Measurements from ENCODE around the gene GCLC. TPM values are rescaled to one million over a fixed set of nuclear protein-coding genes. Genes with fewer than 3 reads are reported as not detected.

GCLC gene
- total and polyA plus RNA-seq, 3 experiments from 2014 or later = 18.5 to 37.1 (median 33.3) TPM

GRCh38 chr6:53504512-53504911 is 40.4 kb downstream of the GCLC start:
- Mint-ChIP-seq H3K4me3 (no peak overlapping the region), H3K4me1 (no peaks in the 10 kb centered on the region), H3K36me3 (peaks cover 3 to 86% (median 19%) of the 10 kb centered on the region in 3 donors), H3K9me3 (no peaks in the 10 kb centered on the region), H3K27me3 (no peaks in the 10 kb centered on the region), H3K27ac (no peak overlapping the region)
- DNase-seq = no peak
- Histone ChIP-seq H3K4me1 (ENCODE audit: insufficient read depth, low read length) (no peaks in the 10 kb centered on the region), H3K4me3 (ENCODE audit: low read length) (no peak overlapping the region), H3K27ac (ENCODE audit: low read depth, low read length) (no peak overlapping the region), H3K27me3 (ENCODE audit: insufficient read depth, low read length, poor library complexity, severe bottlenecking) (no peaks in the 10 kb centered on the region), H3K36me3 (ENCODE audit: insufficient read depth, low read length) (no peaks in the 10 kb centered on the region), H3K9me3 (ENCODE audit: low read length) (no peaks in the 10 kb centered on the region)
- POLR2A ChIA-PET = no interaction called here
- CTCF ChIA-PET = interaction anchor here (1.0 to 1.9 kb wide), 2 partner anchors 11 to 221 kb away, joined by 4 read pairs; no protein-coding TSS in a partner anchor

- no peak for DNase-seq
- no peaks in the 10 kb centered on the region for H3K27me3 ChIP-seq (ENCODE audit: insufficient read depth, low read length, poor library complexity, severe bottlenecking)
- no peaks in the 10 kb centered on the region for H3K9me3 ChIP-seq (ENCODE audit: low read length)
- no peak overlapping the region for H3K27ac ChIP-seq (ENCODE audit: low read depth, low read length)
- CTCF ChIA-PET = no interaction called here
- Mint-ChIP-seq H3K4me1 (no peaks in the 10 kb centered on the region), H3K4me3 (no peak overlapping the region), H3K9me3 (no peaks in the 10 kb centered on the region), H3K27ac (peak overlapping the region in 1 of 8 donors; percentile 52), H3K36me3 (peaks cover 7 to 85% (median 18%) of the 10 kb centered on the region in 3 donors), H3K27me3 (no peaks in the 10 kb centered on the region)
- H3K4me3 ChIP-seq (ENCODE audit: low read length) = no peak overlapping the region
- POLR2A ChIA-PET = no interaction called here
- H3K4me1 ChIP-seq (ENCODE audit: insufficient read depth, low read length) = no peaks in the 10 kb centered on the region
- no peaks in the 10 kb centered on the region for H3K36me3 ChIP-seq (ENCODE audit: insufficient read depth, low read length)
These were observed 41.8 kb downstream of the GCLC start for GRCh38 chr6:53503060-53503459.

DNA sequence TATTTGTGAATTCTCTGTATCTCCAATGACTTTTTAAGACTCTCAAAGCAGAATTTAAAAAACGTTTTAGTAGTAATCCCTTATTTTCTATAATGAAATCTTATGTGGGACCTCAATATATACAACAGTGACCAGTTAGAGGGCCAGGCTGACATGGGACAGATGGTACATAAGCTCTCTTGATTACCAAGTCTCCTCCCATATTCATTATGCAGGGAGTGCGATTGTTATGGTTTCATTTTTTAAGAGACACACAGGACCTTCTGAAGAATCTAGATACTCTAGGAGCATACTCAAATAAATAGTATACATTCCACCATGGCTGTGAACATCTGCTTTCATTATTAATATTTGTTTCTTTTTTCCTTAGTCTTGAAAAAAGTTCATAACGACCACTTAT is 43.5 kb downstream of the GCLC start:
- Histone ChIP-seq H3K27ac (ENCODE audit: low read depth, low read length) (no peak overlapping the region), H3K27me3 (ENCODE audit: insufficient read depth, low read length, poor library complexity, severe bottlenecking) (no peaks in the 10 kb centered on the region), H3K4me1 (ENCODE audit: insufficient read depth, low read length) (no peaks in the 10 kb centered on the region), H3K4me3 (ENCODE audit: low read length) (no peak overlapping the region), H3K36me3 (ENCODE audit: insufficient read depth, low read length) (no peaks in the 10 kb centered on the region), H3K9me3 (ENCODE audit: low read length) (no peaks in the 10 kb centered on the region)
- Mint-ChIP-seq H3K36me3 (peaks cover 7 to 80% (median 15%) of the 10 kb centered on the region in 3 donors), H3K4me3 (no peak overlapping the region), H3K4me1 (no peaks in the 10 kb centered on the region), H3K27ac (peak overlapping the region in 1 of 8 donors; percentile 25), H3K27me3 (no peaks in the 10 kb centered on the region), H3K9me3 (no peaks in the 10 kb centered on the region)
- no peak for DNase-seq
- POLR2A ChIA-PET = no interaction called here
- CTCF ChIA-PET = interaction anchor here (0.7 to 1.2 kb wide), 5 partner anchors 8 to 227 kb away, joined by 3 to 4 read pairs (median 3); no protein-coding TSS in a partner anchor

DNA sequence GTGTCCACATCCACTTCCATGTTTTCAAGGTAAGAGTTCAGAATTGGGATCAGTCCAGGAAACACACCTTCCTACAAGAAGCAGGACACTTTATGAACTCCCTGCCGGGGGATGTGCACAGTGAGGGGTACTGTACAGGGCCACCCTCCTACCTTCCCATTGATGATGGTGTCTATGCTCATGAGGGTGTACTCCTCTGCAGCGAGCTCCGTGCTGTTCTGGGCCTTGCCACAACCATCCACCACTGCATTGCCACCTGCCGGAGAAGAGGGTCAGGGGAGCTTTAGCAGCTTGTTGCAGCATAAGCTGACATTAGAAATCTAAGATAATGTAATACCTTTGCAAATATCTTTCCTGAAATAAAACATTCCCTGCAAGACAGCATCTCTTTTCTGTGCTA is 44.8 kb downstream of the GCLC start:
- H3K27me3 ChIP-seq (ENCODE audit: insufficient read depth, low read length, poor library complexity, severe bottlenecking) = no peaks in the 10 kb centered on the region
- no peak overlapping the region for H3K4me3 ChIP-seq (ENCODE audit: low read length)
- CTCF ChIA-PET = interaction anchor here (1.3 kb wide), 1 partner anchor 225 kb away, joined by 4 read pairs; no protein-coding TSS in a partner anchor
- no peaks in the 10 kb centered on the region for H3K9me3 ChIP-seq (ENCODE audit: low read length)
- no peaks in the 10 kb centered on the region for H3K27me3 Mint-ChIP-seq
- DNase-seq = no peak
- H3K9me3 Mint-ChIP-seq = no peaks in the 10 kb centered on the region
- H3K4me1 ChIP-seq (ENCODE audit: insufficient read depth, low read length) = no peaks in the 10 kb centered on the region
- peaks cover 3 to 66% (median 6%) of the 10 kb centered on the region in 3 donors for H3K36me3 Mint-ChIP-seq
- H3K4me3 Mint-ChIP-seq = no peak overlapping the region
- H3K27ac Mint-ChIP-seq = no peak overlapping the region
- POLR2A ChIA-PET = no interaction called here
- H3K4me1 Mint-ChIP-seq = no peaks in the 10 kb centered on the region
- H3K27ac ChIP-seq (ENCODE audit: low read depth, low read length) = no peak overlapping the region
- H3K36me3 ChIP-seq (ENCODE audit: insufficient read depth, low read length) = no peaks in the 10 kb centered on the region

DNA sequence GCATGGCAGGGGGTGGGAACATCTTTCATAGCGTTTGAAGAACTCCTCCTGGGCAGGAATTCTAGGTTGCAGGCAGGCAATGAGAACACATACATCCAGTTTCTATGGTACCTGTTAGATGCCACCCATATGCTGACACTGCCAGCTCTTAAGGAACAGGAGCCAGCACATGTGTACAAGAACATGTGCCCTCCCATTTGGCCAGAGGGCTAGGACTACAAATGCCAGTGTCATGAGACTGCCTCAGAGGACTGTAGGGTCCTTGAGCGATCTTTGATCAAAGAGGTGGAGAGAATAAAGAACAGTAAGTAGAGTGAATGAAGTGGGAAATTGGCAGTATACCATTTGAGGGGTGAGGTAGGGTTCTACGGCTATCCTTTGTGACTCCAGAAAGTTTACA is 45.8 kb downstream of the GCLC start:
- Mint-ChIP-seq H3K27me3 (peaks cover 2 to 4% of the 10 kb centered on the region in 2 donors), H3K4me1 (no peaks in the 10 kb centered on the region), H3K4me3 (no peak overlapping the region), H3K9me3 (no peaks in the 10 kb centered on the region), H3K27ac (no peak overlapping the region), H3K36me3 (peaks cover 3 to 56% (median 6%) of the 10 kb centered on the region in 3 donors)
- DNase-seq = no peak
- H3K4me3 ChIP-seq (ENCODE audit: low read length) = no peak overlapping the region
- no peaks in the 10 kb centered on the region for H3K27me3 ChIP-seq (ENCODE audit: insufficient read depth, low read length, poor library complexity, severe bottlenecking)
- no peaks in the 10 kb centered on the region for H3K9me3 ChIP-seq (ENCODE audit: low read length)
- ChIA-PET POLR2A (no interaction called here), CTCF (interaction anchor here (7.9 kb wide), 1 partner anchor 228 kb away, joined by 107 read pairs; no protein-coding TSS in a partner anchor)
- H3K4me1 ChIP-seq (ENCODE audit: insufficient read depth, low read length) = no peaks in the 10 kb centered on the region
- no peaks in the 10 kb centered on the region for H3K36me3 ChIP-seq (ENCODE audit: insufficient read depth, low read length)
- no peak overlapping the region for H3K27ac ChIP-seq (ENCODE audit: low read depth, low read length)

GRCh38 chr6:53498649-53499048 is 46.3 kb downstream of the GCLC start:
- no peaks in the 10 kb centered on the region for H3K36me3 ChIP-seq (ENCODE audit: insufficient read depth, low read length)
- H3K9me3 ChIP-seq (ENCODE audit: low read length) = no peaks in the 10 kb centered on the region
- H3K9me3 Mint-ChIP-seq = no peaks in the 10 kb centered on the region
- H3K27ac Mint-ChIP-seq = no peak overlapping the region
- POLR2A ChIA-PET = no interaction called here
- peaks cover 3 to 53% (median 3%) of the 10 kb centered on the region in 3 donors for H3K36me3 Mint-ChIP-seq
- no peak overlapping the region for H3K4me3 ChIP-seq (ENCODE audit: low read length)
- H3K27me3 ChIP-seq (ENCODE audit: insufficient read depth, low read length, poor library complexity, severe bottlenecking) = no peaks in the 10 kb centered on the region
- H3K27me3 Mint-ChIP-seq = peaks cover 2 to 4% of the 10 kb centered on the region in 2 donors
- no peak overlapping the region for H3K4me3 Mint-ChIP-seq
- H3K4me1 ChIP-seq (ENCODE audit: insufficient read depth, low read length) = no peaks in the 10 kb centered on the region
- no peak for DNase-seq
- no peak overlapping the region for H3K27ac ChIP-seq (ENCODE audit: low read depth, low read length)
- CTCF ChIA-PET = interaction anchor here (7.9 kb wide), 1 partner anchor 228 kb away, joined by 107 read pairs; no protein-coding TSS in a partner anchor
- H3K4me1 Mint-ChIP-seq = no peaks in the 10 kb centered on the region

- H3K9me3 ChIP-seq (ENCODE audit: low read length) = no peaks in the 10 kb centered on the region
- ChIA-PET CTCF (interaction anchor here (0.7 to 7.9 kb wide), 3 partner anchors 153 to 229 kb away, joined by 3 to 107 read pairs (median 9); no protein-coding TSS in a partner anchor), POLR2A (no interaction called here)
- Mint-ChIP-seq H3K36me3 (peaks cover 2 to 46% (median 3%) of the 10 kb centered on the region in 3 donors), H3K27ac (peak overlapping the region in 1 of 8 donors; percentile 12), H3K9me3 (no peaks in the 10 kb centered on the region), H3K4me1 (peaks cover 0 to 3% (median 0%) of the 10 kb centered on the region in 3 donors), H3K27me3 (peaks cover 4 to 5% of the 10 kb centered on the region in 2 donors), H3K4me3 (no peak overlapping the region)
- no peaks in the 10 kb centered on the region for H3K27me3 ChIP-seq (ENCODE audit: insufficient read depth, low read length, poor library complexity, severe bottlenecking)
- DNase-seq = no peak
- H3K4me3 ChIP-seq (ENCODE audit: low read length) = no peak overlapping the region
- no peak overlapping the region for H3K27ac ChIP-seq (ENCODE audit: low read depth, low read length)
- no peaks in the 10 kb centered on the region for H3K4me1 ChIP-seq (ENCODE audit: insufficient read depth, low read length)
- no peaks in the 10 kb centered on the region for H3K36me3 ChIP-seq (ENCODE audit: insufficient read depth, low read length)
These were observed 47.0 kb downstream of the GCLC start for GRCh38 chr6:53497905-53498304.

GRCh38 chr6:53496797-53497375 is 48.0 kb downstream of the GCLC start:
- H3K27me3 Mint-ChIP-seq = peaks cover 4 to 5% of the 10 kb centered on the region in 2 donors
- Histone ChIP-seq H3K4me1 (ENCODE audit: insufficient read depth, low read length) (no peaks in the 10 kb centered on the region), H3K9me3 (ENCODE audit: low read length) (no peaks in the 10 kb centered on the region), H3K27ac (ENCODE audit: low read depth, low read length) (no peak overlapping the region), H3K36me3 (ENCODE audit: insufficient read depth, low read length) (no peaks in the 10 kb centered on the region), H3K4me3 (ENCODE audit: low read length) (no peak overlapping the region), H3K27me3 (ENCODE audit: insufficient read depth, low read length, poor library complexity, severe bottlenecking) (no peaks in the 10 kb centered on the region)
- POLR2A ChIA-PET = no interaction called here
- peaks cover 2 to 37% (median 3%) of the 10 kb centered on the region in 3 donors for H3K36me3 Mint-ChIP-seq
- peaks cover 0 to 4% (median 0%) of the 10 kb centered on the region in 3 donors for H3K4me1 Mint-ChIP-seq
- H3K27ac Mint-ChIP-seq = peak overlapping the region in 3 of 8 donors; percentile 33 to 72 (median 57)
- DNase-seq = no peak
- H3K4me3 Mint-ChIP-seq = no peak overlapping the region
- CTCF ChIA-PET = interaction anchor here (0.7 to 7.9 kb wide), 7 partner anchors 12 to 230 kb away, joined by 3 to 107 read pairs (median 4); no protein-coding TSS in a partner anchor
- H3K9me3 Mint-ChIP-seq = no peaks in the 10 kb centered on the region
